Tibial artery (tissue), 4 donors: ENCODE data around the gene NADK2.

Experiments used
- DNase-seq, 2 donors: peaks; one replicate each; pipeline ENCODE4 v3.0.0-alpha.2; 2019
- H3K27ac ChIP-seq, 2 donors: fragments of 200-600 bp; sonication (generic) in 1 of 2; 1 replicate in 1 of 2; 2 replicates in 1 of 2; pipeline ENCODE4 v1.5.1; 2018 to 2019; ENCODE audit warnings: mild to moderate bottlenecking in 1 of 2
- H3K27me3 ChIP-seq, 2 donors: fragments of 200-600 bp; sonication (generic) in 1 of 2; one replicate each; pipeline versions ENCODE4 v1.5.1 to v1.6.0; 2016 to 2019
- H3K36me3 ChIP-seq, 3 donors: fragments of 200-600 bp; sonication (generic) in 2 of 3; one replicate each; pipeline ENCODE4 v1.5.1; 2016 to 2019; ENCODE audit warnings: mild to moderate bottlenecking in 2 of 3
- H3K4me1 ChIP-seq, 4 donors: fragments of 200-600 bp; sonication (generic) in 2 of 4; 1 replicate in 3 of 4; 2 replicates in 1 of 4; pipeline ENCODE4 v1.5.1; 2016 to 2019
- H3K4me3 ChIP-seq, 2 donors: fragments of 200-600 bp; sonication (generic) in 1 of 2; 1 replicate in 1 of 2; 2 replicates in 1 of 2; pipeline ENCODE4 v1.5.1; 2018 to 2019; ENCODE audit warnings: mild to moderate bottlenecking in 2 of 2
- H3K9me3 ChIP-seq, 3 donors: fragments of 200-600 bp; sonication (generic) in 1 of 3; one replicate each; pipeline ENCODE4 v1.5.1; 2016 to 2019
- CTCF ChIP-seq, 2 experiments: fragments of 200-600 bp in 1 of 2; fragments of 450-650 bp in 1 of 2; IDR thresholded peaks; one replicate each; pipeline ENCODE4 v1.5.1; 2017 to 2019; ENCODE audit warnings: antibody characterized with exemption in 2 of 2, mild to moderate bottlenecking in 1 of 2, moderate library complexity in 1 of 2
- intact Hi-C: fragments of 100-400 bp; cut with DNase I; formaldehyde crosslinking; loops from one replicate; pipeline ENCODE4 v1.15.0; 2023; ENCODE audit warnings: low total_unique reads

NADK2 gene

DNA sequence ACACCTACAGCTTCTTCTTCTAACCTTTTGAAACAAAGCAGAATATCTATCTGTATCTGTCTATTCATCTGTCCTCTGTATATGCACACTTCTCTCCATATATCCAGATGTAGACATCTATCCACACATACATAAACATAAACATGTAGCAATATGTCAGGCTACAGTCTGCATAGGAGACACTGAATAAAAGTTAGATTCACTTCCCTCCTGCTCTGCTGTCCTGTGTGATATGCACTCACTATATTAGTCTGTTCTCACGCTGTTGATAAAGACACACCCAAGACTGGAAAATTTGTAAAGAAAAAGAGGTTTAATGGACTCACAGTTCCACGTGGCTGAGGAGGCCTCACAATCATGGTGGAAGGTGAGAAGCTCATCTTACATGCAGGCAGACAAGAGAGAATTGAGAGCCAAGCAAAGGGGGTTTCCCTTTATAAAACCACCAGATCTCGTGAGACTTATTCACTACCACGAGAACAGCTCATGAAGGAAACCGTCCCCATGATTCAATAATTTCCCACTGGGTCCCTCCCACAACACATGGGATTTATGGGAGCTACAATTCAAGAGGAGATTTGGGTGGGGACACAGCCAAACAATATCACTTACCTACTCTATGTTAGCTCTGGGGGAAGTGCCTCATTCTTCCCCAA is 35.9 kb upstream of the NADK2 start:
- intact Hi-C loops: no loop called here
- H3K4me1 ChIP-seq: peaks cover 0 to 95% (median 61%) of the 10 kb centered on the region in 4 donors
- TF ChIP-seq CTCF (IDR thresholded peaks at IDR 0.05): no peak

GRCh38 chr5:36276864-36277263 is 35.1 kb upstream of the NADK2 start:
- no peaks in the 10 kb centered on the region for H3K9me3 ChIP-seq
- intact Hi-C loops: no loop called here
- peak in 1 of 2 donors; percentile 67 for DNase-seq
- peak overlapping the region; percentile 75 to 79 for H3K27ac ChIP-seq
- no peak for TF ChIP-seq CTCF (IDR thresholded peaks at IDR 0.05)
- no peak overlapping the region for H3K4me3 ChIP-seq
- H3K36me3 ChIP-seq: no peaks in the 10 kb centered on the region
- no peaks in the 10 kb centered on the region for H3K27me3 ChIP-seq
- peaks cover 0 to 95% (median 54%) of the 10 kb centered on the region in 4 donors for H3K4me1 ChIP-seq

More for the DNA sequence above, 35.9 kb upstream of the NADK2 start:
- no peak for DNase-seq
- Histone ChIP-seq H3K9me3 (no peaks in the 10 kb centered on the region), H3K27ac (peak overlapping the region; percentile 75 to 79), H3K27me3 (no peaks in the 10 kb centered on the region), H3K36me3 (no peaks in the 10 kb centered on the region), H3K4me3 (no peak overlapping the region)

DNA sequence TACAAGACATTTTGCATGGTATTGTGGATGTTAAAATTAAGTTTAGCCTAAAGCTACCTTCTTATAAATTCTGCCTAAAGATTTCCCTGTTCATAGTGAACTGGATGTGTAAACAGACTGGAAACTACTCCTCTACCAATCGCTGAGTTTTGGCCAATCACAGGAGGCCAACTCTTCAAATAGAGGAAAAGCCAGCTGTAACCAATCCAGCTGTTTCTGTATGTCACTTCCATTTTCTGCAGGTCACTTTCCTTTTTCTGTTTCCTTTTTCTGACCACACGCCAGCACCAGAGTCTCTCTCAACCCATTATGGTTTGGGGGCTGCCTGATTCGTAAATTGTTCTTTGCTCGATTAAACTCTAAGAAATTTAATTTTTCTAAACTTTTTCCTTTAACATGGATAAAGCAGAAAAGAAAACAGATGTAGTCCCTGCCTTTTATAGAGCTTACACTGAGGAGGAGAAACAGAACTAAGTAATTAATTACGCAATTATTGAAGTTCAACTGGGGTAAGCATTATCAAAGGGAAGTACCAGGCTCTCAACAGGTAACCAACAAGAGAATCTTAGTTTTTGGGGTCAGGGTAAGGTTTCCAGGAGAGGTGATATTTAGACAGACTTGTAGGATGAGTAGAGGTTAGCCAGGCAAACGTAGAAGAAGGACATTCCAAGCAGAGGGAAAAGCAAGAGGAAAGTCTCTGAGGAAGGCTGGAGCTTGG is 32.2 kb upstream of the NADK2 start:
- H3K36me3 ChIP-seq: peaks cover 0 to 12% (median 0%) of the 10 kb centered on the region in 3 donors
- H3K27me3 ChIP-seq: no peaks in the 10 kb centered on the region
- no peak overlapping the region for H3K4me3 ChIP-seq
- H3K4me1 ChIP-seq: peaks cover 0 to 94% (median 47%) of the 10 kb centered on the region in 4 donors
- DNase-seq: no peak
- no peaks in the 10 kb centered on the region for H3K9me3 ChIP-seq
- peak overlapping the region; percentile 51 to 79 for H3K27ac ChIP-seq
- intact Hi-C loops: no loop called here
- no peak for TF ChIP-seq CTCF (IDR thresholded peaks at IDR 0.05)

- peak overlapping the region; percentile 26 to 49 for H3K27ac ChIP-seq
- H3K36me3 ChIP-seq: peaks cover 0 to 16% (median 0%) of the 10 kb centered on the region in 3 donors
- H3K9me3 ChIP-seq: no peaks in the 10 kb centered on the region
- TF ChIP-seq CTCF (IDR thresholded peaks at IDR 0.05): no peak
- peaks cover 0 to 76% (median 34%) of the 10 kb centered on the region in 4 donors for H3K4me1 ChIP-seq
- no peak for DNase-seq
- no peaks in the 10 kb centered on the region for H3K27me3 ChIP-seq
- intact Hi-C loops: no loop called here
- no peak overlapping the region for H3K4me3 ChIP-seq
Observed at GRCh38 chr5:36272136-36272690, 30.5 kb upstream of the NADK2 start.

- Histone ChIP-seq H3K27ac (peak overlapping the region; percentile 26 to 49), H3K27me3 (no peaks in the 10 kb centered on the region), H3K36me3 (peaks cover 0 to 25% (median 0%) of the 10 kb centered on the region in 3 donors), H3K4me3 (no peak overlapping the region), H3K4me1 (peaks cover 0 to 64% (median 26%) of the 10 kb centered on the region in 4 donors), H3K9me3 (no peaks in the 10 kb centered on the region)
- intact Hi-C loops: no loop called here
- no peak for DNase-seq
- no peak for TF ChIP-seq CTCF (IDR thresholded peaks at IDR 0.05)
Observed at GRCh38 chr5:36270876-36271575, 29.3 kb upstream of the NADK2 start.
